Colonic mucosa (tissue), 4 donors: Measurements from ENCODE around the gene SETD1A. TPM values are rescaled to one million over a fixed set of nuclear protein-coding genes. Genes with fewer than 3 reads are reported as not detected.

Experiments
- DNase-seq: peaks from one replicate; pipeline ENCODE4 v3.0.0-alpha.2; 2020
- H3K27ac ChIP-seq: fragments of 200-600 bp; one replicate; pipeline ENCODE4 v1.8.0; 2021
- H3K27me3 ChIP-seq: fragments of 200-600 bp; one replicate; pipeline ENCODE4 v1.8.0; 2021
- H3K36me3 ChIP-seq: fragments of 200-600 bp; one replicate; pipeline ENCODE4 v1.8.0; 2021
- H3K4me1 ChIP-seq: fragments of 200-600 bp; one replicate; pipeline ENCODE4 v1.8.0; 2021; ENCODE audit warnings: mild to moderate bottlenecking
- H3K4me3 ChIP-seq: fragments of 200-600 bp; one replicate; pipeline ENCODE4 v1.8.0; 2021
- H3K9ac ChIP-seq, 2 donors: one replicate each; pipeline ENCODE4 v1.7.0; 2013; ENCODE audit warnings: control low read depth in 2 of 2, low read depth in 2 of 2, low read length in 2 of 2
- H3K9me3 ChIP-seq: fragments of 200-600 bp; one replicate; pipeline ENCODE4 v1.8.0; 2021
- CTCF ChIP-seq: fragments of 200-600 bp; IDR thresholded peaks from one replicate; pipeline ENCODE4 v1.8.0; 2022; ENCODE audit warnings: antibody characterized with exemption, mild to moderate bottlenecking
- intact Hi-C: fragments of 100-400 bp; cut with DNase I; formaldehyde crosslinking; loops from one replicate; pipeline ENCODE4 v1.14.1; 2022
- total RNA-seq, 2 donors: library from RNA; stranded (reverse); fragmentation: NEBNext Ultra II Directional in 1 of 2; extraction: Animal tissue kit (Norgen Biotek cat#: 25700) in 1 of 2; gene quantifications; one replicate each; pipeline ENCODE4 v1.2.1, GENCODE V29; 2021
- donor health status: healthy.
- donor health status: DM: no; HTN: no; CAD: no.
- donor health status: DM: no; HTN: no; CAD: no.

Gene SETD1A
- total RNA-seq, 2 donors from 2014 or later: 11.6 to 15.9 TPM

GRCh38 chr16:30980959-30981358 is 23.4 kb downstream of the SETD1A start:
- Histone ChIP-seq H3K27ac (no peak overlapping the region), H3K4me1 (no peaks in the 10 kb centered on the region), H3K9me3 (no peaks in the 10 kb centered on the region), H3K4me3 (no peak overlapping the region), H3K36me3 (peaks cover 9% of the 10 kb centered on the region), H3K27me3 (no peaks in the 10 kb centered on the region), H3K9ac (no peak overlapping the region)
- no peak for DNase-seq
- intact Hi-C loops: loop anchor here (5.0 to 10.0 kb wide), 2 partner anchors 164 to 461 kb away; partner anchors contain the start of gene ZNF843
- TF ChIP-seq CTCF: no peak

- no peak overlapping the region for H3K27ac ChIP-seq
- H3K36me3 ChIP-seq: peaks cover 9% of the 10 kb centered on the region
- DNase-seq: no peak
- no peaks in the 10 kb centered on the region for H3K4me1 ChIP-seq
- H3K4me3 ChIP-seq: no peak overlapping the region
- no peak overlapping the region for H3K9ac ChIP-seq
- no peaks in the 10 kb centered on the region for H3K27me3 ChIP-seq
- H3K9me3 ChIP-seq: no peaks in the 10 kb centered on the region
- TF ChIP-seq CTCF: no peak
- intact Hi-C loops: loop anchor here (5.0 to 10.0 kb wide), 2 partner anchors 162 to 460 kb away; partner anchors contain the start of gene ZNF843
Observed at GRCh38 chr16:30982548-30983288, 25.2 kb downstream of the SETD1A start.

GRCh38 chr16:30983289-30983889 is 25.8 kb downstream of the SETD1A start:
- H3K36me3 ChIP-seq: peaks cover 9% of the 10 kb centered on the region
- no peaks in the 10 kb centered on the region for H3K27me3 ChIP-seq
- intact Hi-C loops: loop anchor here (5.0 to 10.0 kb wide), 2 partner anchors 161 to 459 kb away; partner anchors contain the start of gene ZNF843
- no peaks in the 10 kb centered on the region for H3K4me1 ChIP-seq
- H3K9ac ChIP-seq: no peak overlapping the region
- no peak overlapping the region for H3K4me3 ChIP-seq
- H3K9me3 ChIP-seq: no peaks in the 10 kb centered on the region
- H3K27ac ChIP-seq: no peak overlapping the region
- TF ChIP-seq CTCF: no peak
- no peak for DNase-seq

- intact Hi-C loops: loop anchor here (2.0 to 10.0 kb wide), 3 partner anchors 113 to 458 kb away; partner anchors contain the start of gene ZNF843
- no peak for DNase-seq
- H3K27me3 ChIP-seq: no peaks in the 10 kb centered on the region
- H3K9ac ChIP-seq: no peak overlapping the region
- peaks cover 9% of the 10 kb centered on the region for H3K36me3 ChIP-seq
- H3K27ac ChIP-seq: no peak overlapping the region
- no peak for TF ChIP-seq CTCF
- no peaks in the 10 kb centered on the region for H3K9me3 ChIP-seq
- no peak overlapping the region for H3K4me3 ChIP-seq
- H3K4me1 ChIP-seq: no peaks in the 10 kb centered on the region
Observed at GRCh38 chr16:30983898-30984610, 26.5 kb downstream of the SETD1A start.

- Histone ChIP-seq H3K36me3 (peaks cover 4% of the 10 kb centered on the region), H3K4me1 (no peaks in the 10 kb centered on the region), H3K27me3 (no peaks in the 10 kb centered on the region), H3K4me3 (peak within 1 kb of the TSS; percentile 56), H3K9me3 (no peaks in the 10 kb centered on the region), H3K27ac (peak within 1 kb of the TSS; percentile 53), H3K9ac (peak within 1 kb of the TSS; percentile 70 to 76)
- intact Hi-C loops: loop anchor here (2.0 to 10.0 kb wide), 5 partner anchors 112 to 882 kb away; partner anchors contain the start of gene ZNF843
- DNase-seq: peak; percentile 95
- TF ChIP-seq CTCF: peak; percentile 89
Observed at GRCh38 chr16:30984669-30985400, 27.3 kb downstream of the SETD1A start, which contains the start of gene HSD3B7. HSD3B7 (plus strand) TSS chr16:30985207; CDS start chr16:30985659, 452 bp downstream.
